HG03139 (cell line): ENCODE data around the gene AMY1C.
"Not testable (repeated sequence)": the region's sequence is repeated elsewhere in the genome, so short reads cannot be mapped to it uniquely, and the experiment has no call there.

Experiments used
- ATAC-seq: cut with Tn5 transposase; IDR thresholded peaks from one replicate; pipeline ENCODE4 v1.9.1; 2021; ENCODE audit not compliant: unreplicated experiment

Gene AMY1C

DNA sequence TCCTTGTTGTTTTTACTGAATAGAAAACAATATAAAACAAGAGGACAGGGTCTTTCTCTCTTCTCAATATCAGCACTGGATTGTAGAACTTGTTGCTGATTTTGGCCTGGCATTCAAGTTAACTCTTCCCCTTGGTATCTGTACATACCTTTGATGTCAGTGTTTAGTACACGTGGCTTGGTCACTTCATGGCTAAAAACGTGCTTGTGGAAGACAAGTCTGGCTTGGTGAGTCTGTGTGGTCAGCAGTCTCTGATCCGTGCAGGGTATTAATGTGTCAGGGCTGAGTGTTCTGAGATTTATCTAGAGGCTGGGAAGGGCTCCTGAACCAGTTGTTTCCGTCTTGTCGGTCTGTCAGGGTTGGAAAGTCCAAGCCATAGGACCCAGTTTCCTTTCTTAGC, at the start of gene AMY1C:
TSS of gene AMY1C (plus strand) at position 301 of the 400 bp plus-strand sequence. CDS start 572 bp downstream, outside the sequence.
- not testable (repeated sequence) for ATAC-seq

DNA sequence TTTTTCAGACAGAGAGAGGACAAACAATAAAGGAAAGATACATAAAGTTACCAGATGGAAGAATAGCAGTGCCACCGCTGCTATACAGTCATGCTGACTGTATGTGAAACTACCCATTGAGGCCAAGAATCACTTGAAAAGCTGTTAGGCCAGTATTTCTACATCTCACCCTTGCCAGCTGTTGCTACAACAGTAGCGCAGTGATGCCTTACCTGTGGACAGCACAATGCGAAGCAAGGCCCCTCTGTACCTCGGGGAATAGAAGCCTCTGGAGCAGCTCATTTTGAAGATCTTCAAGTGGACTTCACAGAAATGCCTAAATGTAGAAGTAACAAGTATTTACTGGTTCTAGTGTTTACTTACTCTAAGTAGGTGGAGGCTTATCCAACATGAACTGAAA, 49.0 kb upstream of the AMY1C start:
- ATAC-seq: not testable (repeated sequence)

DNA sequence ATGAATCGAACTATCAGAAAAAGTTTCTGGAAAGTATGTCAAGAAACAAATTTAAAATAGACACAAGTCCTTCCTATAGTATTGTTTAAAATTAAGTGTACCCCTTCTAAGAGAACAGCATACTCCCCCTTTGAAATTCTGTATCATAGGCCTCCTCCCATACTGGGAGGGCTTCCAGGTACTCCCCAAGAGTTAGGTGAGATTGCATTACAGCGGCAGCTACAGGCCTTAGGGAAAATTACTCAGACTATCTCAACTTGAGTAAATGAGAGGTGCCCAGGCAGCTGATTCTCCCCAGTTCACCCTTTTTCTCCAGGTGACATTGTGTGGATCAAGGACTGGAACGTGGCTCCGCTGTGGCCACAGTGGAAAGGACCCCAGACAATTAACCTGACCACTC, 48.4 kb upstream of the AMY1C start:
- not testable (repeated sequence) for ATAC-seq

GRCh38 chr1:103707670-103708069, 42.0 kb upstream of the AMY1C start:
- not testable (repeated sequence) for ATAC-seq

- ATAC-seq: not testable (repeated sequence)
These were observed 39.3 kb upstream of the AMY1C start for GRCh38 chr1:103710381-103710780.

- ATAC-seq: not testable (repeated sequence)
These were observed 32.3 kb upstream of the AMY1C start for GRCh38 chr1:103717404-103717803.

DNA sequence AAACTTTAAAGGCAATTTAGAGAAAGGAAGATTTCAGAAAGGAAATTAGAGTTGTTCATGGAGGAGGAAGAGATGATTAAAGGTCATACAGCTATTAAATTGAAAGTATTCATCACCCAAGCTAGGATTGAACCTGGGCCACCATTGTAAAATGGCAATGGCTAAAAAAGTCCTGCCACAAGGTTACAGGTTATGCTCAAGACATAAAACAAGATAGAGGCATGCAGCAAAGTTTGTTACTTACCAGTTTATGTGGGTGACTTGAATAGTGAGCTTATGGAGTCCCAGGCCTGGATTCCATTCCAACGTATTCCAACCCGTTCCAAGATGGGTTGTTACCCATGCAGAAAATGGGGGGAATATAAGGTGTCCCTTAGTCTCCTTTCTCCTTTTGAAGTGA, 28.2 kb upstream of the AMY1C start:
- not testable (repeated sequence) for ATAC-seq

- not testable (repeated sequence) for ATAC-seq
These were observed 14.4 kb upstream of the AMY1C start for GRCh38 chr1:103735334-103735733.

GRCh38 chr1:103738031-103738430, 11.7 kb upstream of the AMY1C start:
- ATAC-seq: not testable (repeated sequence)

DNA sequence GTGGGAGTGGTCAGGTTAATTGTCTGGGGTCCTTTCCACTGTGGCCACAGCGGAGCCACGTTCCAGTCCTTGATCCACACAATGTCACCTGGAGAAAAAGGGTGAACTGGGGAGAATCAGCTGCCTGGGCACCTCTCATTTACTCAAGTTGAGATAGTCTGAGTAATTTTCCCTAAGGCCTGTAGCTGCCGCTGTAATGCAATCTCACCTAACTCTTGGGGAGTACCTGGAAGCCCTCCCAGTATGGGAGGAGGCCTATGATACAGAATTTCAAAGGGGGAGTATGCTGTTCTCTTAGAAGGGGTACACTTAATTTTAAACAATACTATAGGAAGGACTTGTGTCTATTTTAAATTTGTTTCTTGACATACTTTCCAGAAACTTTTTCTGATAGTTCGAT, 5.2 kb upstream of the AMY1C start:
- not testable (repeated sequence) for ATAC-seq

GRCh38 chr1:103745040-103745439, 4.7 kb upstream of the AMY1C start:
- not testable (repeated sequence) for ATAC-seq

DNA sequence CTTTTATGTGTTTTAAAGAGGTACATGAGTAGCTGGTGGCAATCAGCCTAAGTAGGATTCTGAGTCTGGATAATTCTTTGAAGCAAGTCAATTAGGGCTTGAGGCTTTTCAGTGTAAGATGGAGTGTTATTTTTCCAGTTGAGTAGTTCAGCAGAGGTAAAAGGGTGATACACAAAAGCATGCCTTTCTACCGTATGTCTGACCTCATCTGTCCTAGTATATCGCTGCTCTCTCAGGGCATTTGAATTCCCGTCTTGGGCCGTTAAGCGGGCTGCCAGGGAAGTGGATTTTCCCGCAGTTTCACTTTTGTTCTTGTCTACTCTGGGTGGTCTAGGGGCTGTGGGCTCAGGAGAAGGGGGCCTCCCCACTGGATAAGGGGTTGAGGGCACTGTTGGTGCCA, 1.4 kb upstream of the AMY1C start:
- ATAC-seq: not testable (repeated sequence)

GRCh38 chr1:103761896-103762295, 12.2 kb downstream of the AMY1C start:
- no peak for ATAC-seq

GRCh38 chr1:103779932-103780331, 30.2 kb downstream of the AMY1C start:
- ATAC-seq: no peak

DNA sequence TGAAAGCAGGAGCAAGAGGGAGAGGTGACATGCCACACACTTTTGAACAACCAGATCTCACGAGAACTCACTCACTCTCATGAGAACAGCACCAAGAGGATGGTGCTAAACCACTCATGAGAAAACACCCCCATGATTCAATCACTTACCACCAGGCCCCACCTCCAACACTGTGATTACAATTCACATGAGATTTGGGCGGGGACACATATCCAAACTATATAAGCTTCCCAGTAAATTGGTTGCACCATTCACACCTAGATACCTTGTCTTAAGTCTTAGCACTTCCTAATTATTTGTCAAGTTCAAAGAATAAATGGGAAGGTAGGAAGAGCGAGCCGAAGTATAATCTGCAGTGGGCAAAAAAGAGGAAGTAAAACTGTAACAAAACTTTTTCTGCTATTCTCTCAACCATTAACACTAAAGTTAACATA, 34.3 kb downstream of the AMY1C start:
- peak; percentile 50 for ATAC-seq

- ATAC-seq: no peak
These were observed 38.7 kb downstream of the AMY1C start for GRCh38 chr1:103788377-103788776.

DNA sequence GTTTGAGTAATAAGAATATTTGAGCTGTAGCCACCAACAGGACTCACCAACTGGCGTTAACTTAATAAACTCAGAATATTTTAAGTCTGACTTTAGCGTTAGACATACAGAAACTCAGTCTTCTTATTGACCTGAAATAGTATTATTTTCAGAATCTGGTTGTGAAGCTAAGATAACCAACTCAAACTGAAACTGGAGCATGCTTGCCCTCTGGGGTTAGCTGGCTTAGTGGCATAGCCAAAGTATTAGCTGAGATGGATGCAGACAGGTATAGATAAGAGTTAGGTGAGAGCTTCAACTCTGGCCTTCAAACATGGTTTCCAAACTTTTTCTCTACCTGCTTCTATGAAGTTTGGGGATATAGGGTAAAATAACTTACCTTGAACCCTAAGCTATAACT, 40.5 kb downstream of the AMY1C start:
- ATAC-seq: no peak
